ENCODE measurements around the gene AP3S2.

The AP3S2 gene

GRCh38 chr15:89823836-89824606, 69.8 kb downstream of the AP3S2 start:
- no peak overlapping the region for H3K27ac ChIP-seq (ENCODE audit: low read length)
- ATAC-seq (ENCODE audit: insufficient read depth, low read depth) (no peak), DNase-seq (no peak)
- H3K4me1 ChIP-seq (ENCODE audit: insufficient read depth, low read length) = no peaks in the 10 kb centered on the region
- H3K4me3 ChIP-seq (ENCODE audit: low read depth in 1 of 2, low read length in 2 of 2) = no peak overlapping the region
- H3K4me2 ChIP-seq (ENCODE audit: insufficient read depth, low read length) = no peak overlapping the region
- no peak for TF ChIP-seq EZH2 (IDR thresholded peaks at IDR 0.05; ENCODE audit: borderline replicate concordance, low read depth, low read length, severe bottlenecking)
- TF ChIP-seq, protein P1, sequence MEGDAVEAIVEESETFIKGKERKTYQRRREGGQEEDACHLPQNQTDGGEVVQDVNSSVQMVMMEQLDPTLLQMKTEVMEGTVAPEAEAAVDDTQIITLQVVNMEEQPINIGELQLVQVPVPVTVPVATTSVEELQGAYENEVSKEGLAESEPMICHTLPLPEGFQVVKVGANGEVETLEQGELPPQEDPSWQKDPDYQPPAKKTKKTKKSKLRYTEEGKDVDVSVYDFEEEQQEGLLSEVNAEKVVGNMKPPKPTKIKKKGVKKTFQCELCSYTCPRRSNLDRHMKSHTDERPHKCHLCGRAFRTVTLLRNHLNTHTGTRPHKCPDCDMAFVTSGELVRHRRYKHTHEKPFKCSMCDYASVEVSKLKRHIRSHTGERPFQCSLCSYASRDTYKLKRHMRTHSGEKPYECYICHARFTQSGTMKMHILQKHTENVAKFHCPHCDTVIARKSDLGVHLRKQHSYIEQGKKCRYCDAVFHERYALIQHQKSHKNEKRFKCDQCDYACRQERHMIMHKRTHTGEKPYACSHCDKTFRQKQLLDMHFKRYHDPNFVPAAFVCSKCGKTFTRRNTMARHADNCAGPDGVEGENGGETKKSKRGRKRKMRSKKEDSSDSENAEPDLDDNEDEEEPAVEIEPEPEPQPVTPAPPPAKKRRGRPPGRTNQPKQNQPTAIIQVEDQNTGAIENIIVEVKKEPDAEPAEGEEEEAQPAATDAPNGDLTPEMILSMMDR (IDR thresholded peaks at IDR 0.05; ENCODE audit: borderline replicate concordance, extremely low read depth, low read length, poor library complexity, severe bottlenecking) = no peak
- no peaks in the 10 kb centered on the region for H3K79me2 ChIP-seq (ENCODE audit: insufficient read depth, low read length)
- H4K20me1 ChIP-seq (ENCODE audit: insufficient read depth, low read length) = no peaks in the 10 kb centered on the region
- no peak overlapping the region for H2AFZ ChIP-seq (ENCODE audit: low read depth, low read length)
- no peak overlapping the region for H3K9ac ChIP-seq (ENCODE audit: low read depth, low read length)
- H3K36me3 ChIP-seq (ENCODE audit: insufficient read depth, low read length) = no peaks in the 10 kb centered on the region
- H3K27me3 ChIP-seq (ENCODE audit: insufficient read depth, low read length, poor library complexity) = no peaks in the 10 kb centered on the region
- H3K9me3 ChIP-seq (ENCODE audit: insufficient read depth, low read length, severe bottlenecking) = no peaks in the 10 kb centered on the region

- ATAC-seq (ENCODE audit: insufficient read depth, low read depth) = no peak
- Histone ChIP-seq H3K4me2 (ENCODE audit: insufficient read depth, low read length) (no peak overlapping the region), H3K36me3 (ENCODE audit: insufficient read depth, low read length) (no peaks in the 10 kb centered on the region), H4K20me1 (ENCODE audit: insufficient read depth, low read length) (no peaks in the 10 kb centered on the region), H3K4me1 (ENCODE audit: insufficient read depth, low read length) (no peaks in the 10 kb centered on the region), H3K9ac (ENCODE audit: low read depth, low read length) (no peak overlapping the region), H3K79me2 (ENCODE audit: insufficient read depth, low read length) (no peaks in the 10 kb centered on the region), H3K4me3 (ENCODE audit: low read depth in 1 of 2, low read length in 2 of 2) (no peak overlapping the region), H3K27ac (ENCODE audit: low read length) (no peak overlapping the region), H3K9me3 (ENCODE audit: insufficient read depth, low read length, severe bottlenecking) (no peaks in the 10 kb centered on the region), H3K27me3 (ENCODE audit: insufficient read depth, low read length, poor library complexity) (no peaks in the 10 kb centered on the region), H2AFZ (ENCODE audit: low read depth, low read length) (no peak overlapping the region)
- no peak for DNase-seq
- no peak for TF ChIP-seq EZH2 (IDR thresholded peaks at IDR 0.05; ENCODE audit: borderline replicate concordance, low read depth, low read length, severe bottlenecking)
- TF ChIP-seq, protein P1 (IDR thresholded peaks at IDR 0.05; ENCODE audit: borderline replicate concordance, extremely low read depth, low read length, poor library complexity, severe bottlenecking) = no peak
Measured at GRCh38 chr15:89822951-89823711, 70.7 kb downstream of the AP3S2 start.

DNA sequence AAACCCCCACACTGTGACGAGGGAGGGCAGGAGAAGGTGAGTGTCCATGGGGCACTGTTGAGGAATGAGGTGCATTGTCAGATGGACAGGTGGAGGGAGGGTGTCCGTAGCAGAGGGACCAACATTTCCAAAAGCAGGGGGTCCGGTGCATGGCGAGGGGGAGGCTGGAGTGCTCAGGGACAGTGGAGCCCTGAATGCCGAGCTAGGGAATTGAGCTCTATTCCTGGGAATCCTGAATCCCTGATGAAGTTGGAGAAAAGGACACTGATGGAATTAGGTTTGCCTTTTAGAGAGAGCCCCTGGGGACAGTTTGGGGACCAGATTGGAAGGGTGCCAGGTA, 71.2 kb downstream of the AP3S2 start:
- no peak overlapping the region for H2AFZ ChIP-seq (ENCODE audit: low read depth, low read length)
- no peak for TF ChIP-seq EZH2 (IDR thresholded peaks at IDR 0.05; ENCODE audit: borderline replicate concordance, low read depth, low read length, severe bottlenecking)
- TF ChIP-seq, protein P1 (IDR thresholded peaks at IDR 0.05; ENCODE audit: borderline replicate concordance, extremely low read depth, low read length, poor library complexity, severe bottlenecking) = no peak
- H3K27ac ChIP-seq (ENCODE audit: low read length) = no peak overlapping the region
- no peaks in the 10 kb centered on the region for H3K27me3 ChIP-seq (ENCODE audit: insufficient read depth, low read length, poor library complexity)
- H3K79me2 ChIP-seq (ENCODE audit: insufficient read depth, low read length) = no peaks in the 10 kb centered on the region
- ATAC-seq (ENCODE audit: insufficient read depth, low read depth) (no peak), DNase-seq (no peak)
- no peak overlapping the region for H3K4me3 ChIP-seq (ENCODE audit: low read depth in 1 of 2, low read length in 2 of 2)
- H3K9ac ChIP-seq (ENCODE audit: low read depth, low read length) = no peak overlapping the region
- H3K9me3 ChIP-seq (ENCODE audit: insufficient read depth, low read length, severe bottlenecking) = no peaks in the 10 kb centered on the region
- H4K20me1 ChIP-seq (ENCODE audit: insufficient read depth, low read length) = no peaks in the 10 kb centered on the region
- H3K4me1 ChIP-seq (ENCODE audit: insufficient read depth, low read length) = no peaks in the 10 kb centered on the region
- no peaks in the 10 kb centered on the region for H3K36me3 ChIP-seq (ENCODE audit: insufficient read depth, low read length)
- no peak overlapping the region for H3K4me2 ChIP-seq (ENCODE audit: insufficient read depth, low read length)
